ENCODE measurements around the gene SLC25A26. TPM values are rescaled to one million over a fixed set of nuclear protein-coding genes. Genes with fewer than 3 reads are reported as not detected.

Gene SLC25A26
- total RNA-seq, 1 donor from 2014 or later: 18.9 TPM

DNA sequence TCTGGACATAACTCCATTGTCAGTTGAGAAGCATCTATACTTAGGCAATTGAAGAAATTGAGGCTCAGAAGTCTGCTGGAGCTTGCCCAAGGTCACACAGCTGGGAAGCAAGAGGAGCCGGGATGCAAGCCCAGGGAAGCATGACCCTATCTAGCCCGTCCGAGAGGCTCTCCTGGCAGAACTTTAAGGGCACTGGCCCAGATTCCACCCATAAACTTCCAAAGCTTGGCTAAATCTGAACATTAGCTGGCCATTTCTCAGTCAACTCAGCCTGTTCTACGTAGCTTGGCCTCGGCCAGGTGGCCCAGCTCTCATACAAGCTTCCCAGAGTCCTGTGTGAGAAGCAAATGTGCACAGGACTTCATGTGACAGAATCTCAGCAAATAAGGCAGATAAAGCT, 204.2 kb downstream of the SLC25A26 start:
- H3K27ac Mint-ChIP-seq (ENCODE audit: unreplicated experiment): no peak overlapping the region
- TF ChIP-seq, protein P1, sequence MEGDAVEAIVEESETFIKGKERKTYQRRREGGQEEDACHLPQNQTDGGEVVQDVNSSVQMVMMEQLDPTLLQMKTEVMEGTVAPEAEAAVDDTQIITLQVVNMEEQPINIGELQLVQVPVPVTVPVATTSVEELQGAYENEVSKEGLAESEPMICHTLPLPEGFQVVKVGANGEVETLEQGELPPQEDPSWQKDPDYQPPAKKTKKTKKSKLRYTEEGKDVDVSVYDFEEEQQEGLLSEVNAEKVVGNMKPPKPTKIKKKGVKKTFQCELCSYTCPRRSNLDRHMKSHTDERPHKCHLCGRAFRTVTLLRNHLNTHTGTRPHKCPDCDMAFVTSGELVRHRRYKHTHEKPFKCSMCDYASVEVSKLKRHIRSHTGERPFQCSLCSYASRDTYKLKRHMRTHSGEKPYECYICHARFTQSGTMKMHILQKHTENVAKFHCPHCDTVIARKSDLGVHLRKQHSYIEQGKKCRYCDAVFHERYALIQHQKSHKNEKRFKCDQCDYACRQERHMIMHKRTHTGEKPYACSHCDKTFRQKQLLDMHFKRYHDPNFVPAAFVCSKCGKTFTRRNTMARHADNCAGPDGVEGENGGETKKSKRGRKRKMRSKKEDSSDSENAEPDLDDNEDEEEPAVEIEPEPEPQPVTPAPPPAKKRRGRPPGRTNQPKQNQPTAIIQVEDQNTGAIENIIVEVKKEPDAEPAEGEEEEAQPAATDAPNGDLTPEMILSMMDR (IDR thresholded peaks at IDR 0.05; ENCODE audit: unreplicated experiment): no peak
- no peak overlapping the region for H3K4me3 Mint-ChIP-seq (ENCODE audit: unreplicated experiment)
- peaks cover 23% of the 10 kb centered on the region for H3K9me3 Mint-ChIP-seq (ENCODE audit: unreplicated experiment)
- peaks cover 31% of the 10 kb centered on the region for H3K36me3 Mint-ChIP-seq (ENCODE audit: low read depth, unreplicated experiment)
- H3K27me3 Mint-ChIP-seq (ENCODE audit: unreplicated experiment): peaks cover 8% of the 10 kb centered on the region
- H3K4me1 Mint-ChIP-seq (ENCODE audit: unreplicated experiment): peaks cover 26% of the 10 kb centered on the region
- no peak for DNase-seq (ENCODE audit: low spot score)

DNA sequence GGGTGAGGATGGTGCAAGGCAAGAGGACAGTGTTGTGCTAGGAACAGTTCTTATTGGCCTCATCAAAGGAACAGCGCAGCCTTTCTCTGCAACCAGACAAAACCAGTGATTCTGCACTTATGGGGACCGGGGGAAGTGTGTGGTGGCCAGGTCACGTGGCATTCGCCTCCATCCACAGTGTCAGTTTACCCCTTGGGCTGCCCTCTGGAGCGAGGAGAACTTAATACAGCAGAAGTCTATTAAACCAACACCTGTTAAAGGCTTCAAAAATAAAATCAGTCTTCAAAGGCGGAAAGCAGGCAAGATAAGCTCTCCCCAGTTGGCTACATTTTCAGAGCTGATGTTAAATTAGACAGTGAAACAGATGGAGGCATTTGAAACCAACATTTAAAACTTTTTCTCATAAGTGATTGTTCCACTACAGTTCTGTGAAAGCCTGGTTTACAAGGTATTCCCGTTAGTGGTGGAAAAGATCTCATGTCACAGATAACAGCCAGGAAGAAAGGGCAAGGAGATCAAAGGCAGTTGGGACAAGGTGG, 204.8 kb downstream of the SLC25A26 start:
- Mint-ChIP-seq H3K27me3 (ENCODE audit: unreplicated experiment) (peaks cover 8% of the 10 kb centered on the region), H3K9me3 (ENCODE audit: unreplicated experiment) (peaks cover 17% of the 10 kb centered on the region), H3K4me3 (ENCODE audit: unreplicated experiment) (no peak overlapping the region), H3K36me3 (ENCODE audit: low read depth, unreplicated experiment) (peaks cover 25% of the 10 kb centered on the region), H3K27ac (ENCODE audit: unreplicated experiment) (no peak overlapping the region), H3K4me1 (ENCODE audit: unreplicated experiment) (peaks cover 26% of the 10 kb centered on the region)
- DNase-seq (ENCODE audit: low spot score): no peak
- TF ChIP-seq, protein P1 (IDR thresholded peaks at IDR 0.05; ENCODE audit: unreplicated experiment): no peak

DNA sequence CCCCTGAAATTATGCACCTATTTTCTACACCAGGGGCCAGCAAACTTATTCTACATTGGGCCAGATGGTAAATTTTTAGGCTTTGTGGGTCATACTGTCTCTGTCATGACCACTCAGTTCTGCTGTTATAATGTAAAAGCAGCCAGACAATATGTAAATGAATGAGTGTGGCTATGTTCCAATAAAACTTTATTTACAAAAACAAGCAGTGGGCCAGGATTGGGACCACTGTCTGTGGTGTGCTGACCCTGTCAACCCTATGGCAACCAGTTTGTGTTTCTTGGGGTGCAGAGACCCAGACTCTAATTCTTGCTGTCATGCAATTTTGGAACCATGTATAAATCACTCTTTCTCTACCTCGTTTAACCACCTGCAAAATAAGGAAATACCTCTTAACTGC, 205.3 kb downstream of the SLC25A26 start:
- DNase-seq (ENCODE audit: low spot score): no peak
- peaks cover 20% of the 10 kb centered on the region for H3K36me3 Mint-ChIP-seq (ENCODE audit: low read depth, unreplicated experiment)
- H3K4me3 Mint-ChIP-seq (ENCODE audit: unreplicated experiment): no peak overlapping the region
- H3K4me1 Mint-ChIP-seq (ENCODE audit: unreplicated experiment): peaks cover 26% of the 10 kb centered on the region
- TF ChIP-seq, protein P1 (IDR thresholded peaks at IDR 0.05; ENCODE audit: unreplicated experiment): no peak
- peaks cover 8% of the 10 kb centered on the region for H3K27me3 Mint-ChIP-seq (ENCODE audit: unreplicated experiment)
- no peak overlapping the region for H3K27ac Mint-ChIP-seq (ENCODE audit: unreplicated experiment)
- H3K9me3 Mint-ChIP-seq (ENCODE audit: unreplicated experiment): peaks cover 12% of the 10 kb centered on the region

DNA sequence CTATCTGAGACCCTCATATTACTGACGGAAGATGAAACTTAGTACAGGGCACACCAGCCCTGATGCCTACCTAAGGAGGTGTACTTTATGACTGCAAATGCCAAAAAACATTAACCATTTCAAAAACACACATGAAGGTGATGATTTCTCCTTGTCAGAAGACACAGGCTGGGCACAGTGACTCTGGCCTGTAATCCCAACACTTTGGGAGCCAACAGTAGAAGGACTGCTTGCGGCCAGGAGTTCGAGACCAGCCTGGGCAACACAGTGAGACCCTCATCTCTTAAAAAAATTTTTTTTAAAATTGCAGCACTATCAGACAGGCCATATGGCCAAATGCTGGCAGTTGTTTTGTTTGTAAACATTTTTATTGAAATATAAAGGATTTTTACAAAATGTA, 206.6 kb downstream of the SLC25A26 start:
- peaks cover 26% of the 10 kb centered on the region for H3K4me1 Mint-ChIP-seq (ENCODE audit: unreplicated experiment)
- H3K36me3 Mint-ChIP-seq (ENCODE audit: low read depth, unreplicated experiment): peaks cover 17% of the 10 kb centered on the region
- peaks cover 8% of the 10 kb centered on the region for H3K27me3 Mint-ChIP-seq (ENCODE audit: unreplicated experiment)
- H3K9me3 Mint-ChIP-seq (ENCODE audit: unreplicated experiment): peaks cover 9% of the 10 kb centered on the region
- H3K4me3 Mint-ChIP-seq (ENCODE audit: unreplicated experiment): no peak overlapping the region
- no peak overlapping the region for H3K27ac Mint-ChIP-seq (ENCODE audit: unreplicated experiment)
- DNase-seq (ENCODE audit: low spot score): no peak
- TF ChIP-seq, protein P1 (IDR thresholded peaks at IDR 0.05; ENCODE audit: unreplicated experiment): no peak

DNA sequence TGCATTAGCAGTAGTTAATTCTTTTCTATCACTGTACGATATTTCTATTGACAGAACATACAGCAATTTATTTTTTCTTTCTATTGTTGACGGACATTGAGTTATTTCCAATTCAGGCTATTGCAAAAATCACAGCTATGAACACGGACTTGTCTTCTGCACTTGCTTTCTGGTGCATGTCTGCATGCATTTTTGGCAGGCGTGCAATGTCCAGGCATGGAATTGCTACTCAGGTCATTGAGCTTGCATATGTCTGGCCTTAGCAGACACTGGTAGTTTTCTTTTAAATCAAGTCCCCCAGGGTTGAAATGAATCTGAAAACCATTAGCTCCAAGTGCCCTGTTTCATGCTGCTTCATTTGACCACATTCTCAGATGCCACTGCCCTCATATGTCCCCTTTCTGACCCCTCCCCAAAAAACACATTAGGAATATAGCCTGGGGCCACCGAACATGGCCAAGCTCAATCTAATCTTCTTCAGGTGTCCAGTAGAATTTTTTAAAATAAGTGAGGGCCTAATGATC, 207.2 kb downstream of the SLC25A26 start:
- Mint-ChIP-seq H3K27me3 (ENCODE audit: unreplicated experiment) (peaks cover 8% of the 10 kb centered on the region), H3K36me3 (ENCODE audit: low read depth, unreplicated experiment) (peaks cover 12% of the 10 kb centered on the region), H3K9me3 (ENCODE audit: unreplicated experiment) (peaks cover 4% of the 10 kb centered on the region)

More for the DNA sequence above, 207.2 kb downstream of the SLC25A26 start:
- Mint-ChIP-seq H3K27ac (ENCODE audit: unreplicated experiment) (no peak overlapping the region), H3K4me3 (ENCODE audit: unreplicated experiment) (no peak overlapping the region), H3K4me1 (ENCODE audit: unreplicated experiment) (peaks cover 28% of the 10 kb centered on the region)
- TF ChIP-seq, protein P1 (IDR thresholded peaks at IDR 0.05; ENCODE audit: unreplicated experiment): no peak
- DNase-seq (ENCODE audit: low spot score): no peak

All from endothelial cell (in vitro differentiated cells).